Endometrium (tissue), 2 donors: ENCODE data around the gene SNRPB2.
A peak's percentile ranks its signal among the peaks of the same experiment; 100 is the strongest.

Experiments
- FAIRE-seq: peaks from 2 replicates; lab custom pipeline; 2012; peaks lifted over from hg19 to GRCh38; lab: Jason Lieb, UNC
- donor health status: control.
- donor health status: control.

The SNRPB2 gene

DNA sequence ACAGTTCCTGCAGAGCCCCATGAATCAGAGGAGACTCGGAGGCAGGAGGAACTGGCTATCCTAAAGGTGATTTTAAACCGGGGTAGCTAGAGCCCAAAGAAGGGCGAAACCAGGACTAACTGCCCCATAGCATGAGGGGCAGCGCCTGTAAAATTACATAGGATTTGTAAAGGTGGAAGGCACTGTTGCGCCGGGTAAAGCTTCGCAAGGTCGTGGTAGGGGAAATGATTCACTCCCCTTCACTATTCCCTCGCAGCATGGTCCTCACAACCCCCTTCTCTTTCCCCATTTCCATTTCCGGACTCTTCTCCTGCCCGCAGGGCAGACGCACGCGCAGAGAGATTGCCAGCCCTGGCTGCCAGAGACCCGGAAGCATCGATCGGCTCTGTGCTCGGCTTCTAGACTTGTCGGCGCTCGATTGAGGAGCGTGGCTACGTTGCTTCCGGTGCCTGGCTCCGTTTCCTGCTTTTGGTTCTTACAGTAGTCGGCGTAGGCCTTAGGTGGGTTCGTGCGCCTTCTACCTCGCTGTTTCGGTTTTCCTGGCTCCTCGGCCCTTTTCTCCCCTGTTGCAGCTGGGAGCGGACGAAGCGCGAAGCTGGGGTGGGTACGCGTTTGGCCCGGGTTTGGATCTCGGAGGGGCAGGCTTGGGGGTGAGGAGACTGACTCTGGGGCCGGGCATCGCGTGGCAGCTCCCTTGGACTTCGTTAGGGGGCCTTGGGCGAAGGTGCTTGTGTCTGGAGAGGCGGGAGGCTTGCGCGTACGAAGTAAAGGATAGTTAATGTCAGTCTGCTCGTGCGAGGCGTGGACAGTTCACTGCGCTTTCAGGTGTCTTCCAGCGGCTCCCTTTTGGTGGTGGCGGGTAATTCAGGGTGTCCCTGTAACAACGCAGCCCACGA, at the start of gene SNRPB2:
SNRPB2 (plus strand) TSS at position 462 of the 896 bp plus-strand sequence. CDS start 1,677 bp downstream, outside the sequence.
- FAIRE-seq: peak; percentile 84

DNA sequence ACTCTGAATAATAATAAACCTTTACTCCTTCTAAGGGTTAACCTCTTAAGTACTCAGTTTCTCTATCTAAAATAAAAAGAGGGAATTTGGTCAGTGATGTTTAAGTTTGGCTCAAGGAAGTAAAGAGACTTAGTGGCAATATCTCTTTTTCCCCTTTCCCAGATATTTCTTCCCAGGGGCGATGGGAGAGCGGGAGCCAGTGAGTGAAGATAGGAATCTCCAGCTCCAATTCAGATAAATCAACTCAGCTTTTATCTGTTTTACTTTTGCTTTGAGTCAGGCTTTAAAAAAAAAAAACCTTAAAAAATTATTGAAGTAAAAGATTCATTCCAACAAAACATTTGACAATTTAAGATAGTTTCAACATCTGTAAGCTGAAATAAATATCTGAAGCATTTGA, 45.4 kb upstream of the SNRPB2 start:
- no peak for FAIRE-seq

DNA sequence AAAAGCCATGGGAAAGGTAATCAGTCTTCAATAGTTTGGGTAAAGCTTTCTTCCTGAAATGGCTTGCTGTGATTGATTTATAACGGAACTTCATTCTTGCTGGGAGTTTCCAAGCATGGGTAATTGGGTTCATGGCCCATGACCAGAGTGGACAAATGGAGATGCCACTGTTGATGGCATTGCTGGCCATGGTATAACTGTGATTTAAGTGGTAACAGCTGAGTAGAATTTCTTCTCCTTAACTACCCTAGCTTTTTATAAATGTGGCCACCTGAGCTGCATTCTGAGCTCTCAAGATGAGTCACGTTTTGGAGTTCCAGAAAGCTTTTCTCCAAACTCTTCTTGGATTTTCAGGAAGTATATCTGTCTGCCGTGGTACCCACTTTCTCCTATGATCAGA, 39.9 kb upstream of the SNRPB2 start:
- FAIRE-seq: no peak

DNA sequence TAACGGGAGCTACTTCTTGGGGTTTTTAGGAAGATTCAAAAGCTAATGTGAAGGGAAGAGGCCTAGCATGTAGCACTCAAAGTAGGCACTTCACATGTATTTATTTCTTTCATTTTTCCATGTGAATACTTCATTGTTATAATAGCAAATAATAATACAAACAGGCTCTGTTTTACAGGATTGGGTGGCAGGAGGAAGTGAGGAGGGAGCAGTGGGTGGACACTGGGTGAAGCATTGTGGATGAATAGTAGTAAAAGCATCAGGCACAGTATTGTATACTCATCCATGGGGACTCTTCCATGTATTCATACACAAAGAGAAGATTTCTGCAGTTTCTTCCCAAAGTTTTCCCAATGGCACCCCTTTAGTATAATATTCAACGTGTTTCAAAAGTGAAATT, 38.4 kb upstream of the SNRPB2 start:
- no peak for FAIRE-seq

DNA sequence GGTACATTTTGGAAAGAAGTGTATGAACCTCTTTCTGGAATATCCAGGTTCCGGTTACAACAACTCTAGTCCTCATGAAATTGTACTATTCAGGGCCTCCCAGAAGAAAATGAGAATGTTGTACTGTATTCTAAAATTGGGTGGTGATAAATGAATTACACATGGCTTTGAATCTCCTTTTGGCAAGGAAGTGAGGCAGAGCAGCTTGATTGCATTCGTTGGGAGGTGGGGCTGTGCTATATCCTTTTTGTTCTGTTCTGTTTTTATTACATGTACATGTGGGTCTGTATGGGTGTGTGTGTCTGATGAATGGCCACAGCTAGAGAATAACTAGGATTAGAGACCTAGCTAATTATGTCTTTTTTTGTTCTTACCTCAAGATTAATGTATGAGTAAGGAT, 37.8 kb upstream of the SNRPB2 start:
- FAIRE-seq: no peak

DNA sequence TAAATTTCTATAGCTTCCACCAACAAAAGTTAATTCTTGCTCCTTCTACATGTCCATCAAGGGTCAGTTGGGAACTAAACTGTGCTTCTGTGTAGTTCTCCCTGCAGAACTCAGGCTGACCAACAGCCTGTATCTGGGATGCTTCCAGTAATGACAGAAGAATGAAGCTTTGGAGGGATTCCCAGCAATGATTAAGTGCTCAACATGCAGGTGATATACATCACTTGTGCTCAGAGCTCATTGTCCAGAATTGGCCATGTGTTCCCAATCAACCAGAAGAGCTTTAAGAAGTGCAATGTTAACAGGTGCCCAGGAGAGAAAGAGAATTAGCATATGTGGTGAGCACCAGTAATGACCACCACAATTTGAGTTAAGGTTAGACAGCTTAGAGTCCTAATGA, 37.4 kb upstream of the SNRPB2 start:
- FAIRE-seq: no peak

DNA sequence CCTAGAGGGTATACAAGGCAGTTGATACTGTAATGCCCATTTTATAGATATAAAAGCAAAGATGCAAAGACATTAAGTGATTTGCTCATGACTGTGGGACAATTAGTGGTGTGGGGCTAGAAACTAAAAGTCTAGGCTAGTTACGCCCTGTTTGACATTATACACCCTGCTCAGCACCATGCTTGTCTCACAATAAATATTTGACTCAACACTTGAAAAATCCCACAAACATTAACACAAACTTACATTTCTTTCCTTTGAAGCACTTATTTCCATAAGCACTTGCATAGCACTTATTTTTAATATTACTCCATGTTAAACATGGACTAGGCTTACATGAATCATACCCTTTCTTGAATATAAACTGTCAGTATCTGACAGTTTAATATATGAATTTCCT, 36.5 kb upstream of the SNRPB2 start:
- FAIRE-seq: no peak

DNA sequence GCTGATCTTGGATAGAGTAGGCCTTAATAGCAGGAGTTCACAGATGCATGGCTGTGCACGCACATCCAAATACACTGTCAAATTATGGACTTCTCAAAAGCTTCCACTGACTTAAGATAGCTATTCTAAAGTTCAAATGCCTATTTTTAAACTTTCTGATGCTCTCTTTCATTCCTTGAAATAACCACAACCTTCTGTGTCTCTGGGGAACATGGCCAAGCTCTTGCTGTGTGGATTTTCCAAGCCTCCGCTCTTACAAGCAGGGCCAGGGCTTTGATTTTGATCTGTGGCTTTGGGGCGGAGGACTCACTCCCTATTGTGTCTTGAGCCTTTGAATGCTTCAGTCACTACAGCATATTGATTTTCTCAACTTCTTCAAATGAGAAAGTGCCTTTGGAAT, 35.7 kb upstream of the SNRPB2 start:
- FAIRE-seq: no peak

DNA sequence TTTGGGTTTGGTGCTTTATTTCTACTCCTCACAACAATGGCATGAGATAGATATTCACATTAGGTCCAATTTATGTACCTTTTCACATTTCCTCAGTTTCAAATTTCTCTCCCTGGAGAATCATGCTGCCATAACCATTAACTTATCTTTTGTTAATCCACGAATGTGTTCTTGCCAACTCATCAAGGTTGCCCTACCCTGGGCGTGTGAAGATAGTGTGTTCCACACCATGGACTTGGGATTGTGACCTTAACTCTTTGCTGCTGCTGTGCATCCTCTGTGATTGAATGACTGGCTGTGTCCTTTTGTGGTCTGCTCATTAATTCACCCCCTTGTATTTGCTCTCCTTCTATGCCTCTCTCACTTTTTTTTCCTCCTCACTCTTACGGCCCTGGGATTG, 34.2 kb upstream of the SNRPB2 start:
- no peak for FAIRE-seq

DNA sequence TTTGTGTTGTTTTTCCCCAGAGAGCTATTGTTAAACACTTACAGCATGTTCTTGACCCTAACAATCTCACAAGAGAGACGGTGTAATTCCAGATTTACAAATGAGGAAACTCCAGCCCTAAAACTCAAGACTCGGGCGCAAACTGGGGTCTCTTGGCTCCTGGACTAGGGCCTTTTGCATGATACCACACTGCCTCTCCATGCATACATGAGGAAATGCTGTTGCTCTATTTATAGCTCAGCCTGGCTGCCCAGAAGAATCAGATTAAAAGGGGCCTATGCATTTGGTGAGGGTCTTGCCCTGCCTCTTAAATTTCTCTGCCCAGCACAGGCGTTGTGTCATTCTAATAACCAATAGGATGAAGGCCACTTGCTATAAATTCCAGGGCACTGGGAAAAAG, 30.5 kb upstream of the SNRPB2 start:
- no peak for FAIRE-seq

DNA sequence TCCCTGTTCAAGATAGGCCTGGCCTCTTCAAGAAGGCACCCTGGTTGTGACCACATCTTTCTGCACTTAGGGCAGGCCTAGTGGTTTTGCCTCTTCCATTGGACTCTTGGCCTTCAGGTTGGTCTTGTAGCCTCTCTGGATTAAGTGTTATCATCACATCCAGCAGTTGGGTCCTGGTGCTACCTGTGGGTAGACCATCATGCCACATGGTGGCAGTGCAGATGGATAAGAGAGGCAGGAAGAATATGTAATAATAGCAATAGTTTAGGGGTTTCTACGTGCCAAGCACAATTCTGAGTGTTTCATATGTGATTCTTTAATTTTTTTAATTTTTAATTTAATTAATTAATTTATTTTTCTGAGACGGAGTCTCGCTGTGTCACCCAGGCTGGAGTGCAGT, 28.5 kb upstream of the SNRPB2 start:
- FAIRE-seq: no peak

DNA sequence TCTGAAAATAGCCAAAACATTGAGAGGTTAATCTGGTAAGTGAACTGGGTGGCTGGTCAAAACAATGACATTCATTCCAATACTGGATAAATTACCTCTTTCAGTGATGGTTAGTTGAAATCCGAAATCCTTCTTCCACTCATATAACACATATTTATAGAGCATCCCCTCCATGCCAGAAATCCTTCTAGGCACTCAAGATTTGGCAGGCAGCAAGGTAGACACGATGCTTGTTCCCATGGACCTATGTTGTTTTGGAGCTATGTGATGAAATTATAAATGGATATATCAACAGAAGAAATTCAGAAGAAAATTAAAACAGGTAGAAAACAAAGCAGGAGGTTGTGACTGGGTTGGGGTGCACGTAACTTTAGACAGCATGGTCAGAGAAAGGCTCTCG, 26.3 kb upstream of the SNRPB2 start:
- no peak for FAIRE-seq

DNA sequence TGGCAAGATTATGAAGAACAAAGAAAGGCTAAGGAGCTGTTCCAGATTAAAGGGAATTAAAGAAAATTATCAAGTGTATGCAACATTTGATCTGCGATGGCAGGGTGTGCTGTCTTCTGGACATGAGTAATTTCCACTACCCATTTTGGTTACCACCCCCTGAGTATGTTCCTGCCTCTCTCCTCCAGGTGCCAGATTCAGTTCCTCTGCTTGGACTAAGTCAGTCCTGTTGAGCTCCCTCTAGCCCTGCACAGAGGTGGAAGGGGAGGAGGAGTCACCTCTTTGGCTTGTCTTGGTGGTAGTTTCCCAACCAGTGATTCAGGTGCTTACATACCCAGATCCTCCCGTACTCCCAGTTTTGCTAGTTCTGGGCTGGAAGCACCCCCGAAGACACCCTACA, 22.2 kb upstream of the SNRPB2 start:
- no peak for FAIRE-seq

DNA sequence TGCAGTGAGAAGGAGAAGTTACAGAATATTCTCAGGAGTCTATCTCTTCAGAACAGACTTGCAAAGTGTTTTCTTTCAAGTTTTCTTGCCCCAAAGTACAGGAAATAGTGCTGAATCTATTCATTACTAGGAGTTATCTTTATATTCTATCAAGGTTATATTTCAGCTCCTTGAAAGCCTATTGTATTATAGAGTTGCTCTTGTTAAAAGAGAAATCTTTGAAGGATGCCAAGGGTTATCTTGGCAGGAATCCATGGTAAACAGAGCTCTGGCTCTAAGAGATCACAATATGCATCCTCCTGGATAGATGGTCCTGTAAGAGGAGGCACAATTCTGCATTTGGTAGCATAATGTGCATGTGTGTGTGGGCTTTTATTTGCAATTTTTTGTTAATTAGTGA, 21.2 kb upstream of the SNRPB2 start:
- no peak for FAIRE-seq

DNA sequence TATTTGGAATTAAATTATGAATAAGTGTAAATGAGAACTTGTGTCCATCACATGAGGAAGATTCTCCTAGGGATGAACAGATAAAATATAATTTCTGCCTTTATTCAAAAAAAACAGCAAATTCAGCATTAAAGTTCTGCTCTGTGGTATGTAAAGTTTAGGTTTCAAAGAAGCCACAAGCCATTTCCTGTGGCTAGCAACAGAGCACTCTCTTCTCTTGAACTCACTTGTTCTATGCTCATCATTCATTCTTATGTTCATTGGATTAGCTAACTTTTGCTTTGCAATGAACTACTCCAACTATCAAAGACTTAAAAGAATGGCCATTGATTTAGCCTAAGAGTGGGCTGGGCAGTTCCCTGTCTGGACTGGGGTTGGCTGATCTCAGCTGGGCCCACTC, 20.8 kb upstream of the SNRPB2 start:
- FAIRE-seq: no peak

DNA sequence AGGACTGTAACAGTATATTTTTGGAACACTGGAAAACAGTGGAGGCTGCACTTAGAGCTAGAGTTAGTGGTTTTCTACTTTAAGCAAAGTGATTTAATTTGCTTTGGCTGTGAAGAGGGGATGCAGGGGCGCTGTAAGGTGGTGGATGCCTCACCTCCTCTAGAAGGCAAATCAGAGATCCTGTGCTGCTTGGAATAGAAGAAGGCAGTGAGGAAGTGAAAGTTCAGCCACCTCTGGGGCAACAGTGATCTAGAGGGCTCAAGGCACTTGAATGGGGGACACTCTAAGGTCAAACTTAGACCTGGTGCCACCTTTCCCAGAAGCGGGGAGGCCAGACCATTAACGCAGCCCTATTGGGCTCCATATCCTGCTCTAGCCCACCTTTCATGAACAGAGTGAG, 19.0 kb upstream of the SNRPB2 start:
- no peak for FAIRE-seq

DNA sequence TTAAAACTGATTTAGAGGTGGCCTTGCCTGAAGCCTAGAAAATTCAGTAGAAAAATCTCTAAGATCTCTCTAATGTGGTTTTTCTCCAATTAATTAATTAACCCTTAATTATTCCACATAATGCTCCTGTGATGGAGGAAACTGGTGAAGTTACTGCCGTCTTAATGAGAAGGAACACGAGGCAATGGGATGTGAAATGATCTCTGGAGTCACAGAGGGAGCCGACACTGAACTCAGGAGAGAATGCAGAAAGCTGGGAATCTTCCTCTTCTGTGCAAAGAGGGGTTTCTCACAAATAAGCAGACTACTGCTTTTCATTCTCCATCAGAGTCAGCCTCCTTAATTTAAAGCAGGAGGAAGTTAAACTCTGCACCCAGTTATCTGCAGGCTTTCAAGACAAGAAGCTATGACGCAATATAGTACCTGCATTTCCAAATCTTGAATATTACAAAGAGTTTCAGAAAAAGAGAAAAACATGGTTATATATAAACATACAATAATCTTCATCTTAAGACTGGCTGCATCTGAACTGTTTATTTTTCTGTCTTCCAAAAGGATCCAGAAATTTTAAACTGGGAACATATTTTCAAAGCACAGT, 18.1 kb upstream of the SNRPB2 start:
- no peak for FAIRE-seq

DNA sequence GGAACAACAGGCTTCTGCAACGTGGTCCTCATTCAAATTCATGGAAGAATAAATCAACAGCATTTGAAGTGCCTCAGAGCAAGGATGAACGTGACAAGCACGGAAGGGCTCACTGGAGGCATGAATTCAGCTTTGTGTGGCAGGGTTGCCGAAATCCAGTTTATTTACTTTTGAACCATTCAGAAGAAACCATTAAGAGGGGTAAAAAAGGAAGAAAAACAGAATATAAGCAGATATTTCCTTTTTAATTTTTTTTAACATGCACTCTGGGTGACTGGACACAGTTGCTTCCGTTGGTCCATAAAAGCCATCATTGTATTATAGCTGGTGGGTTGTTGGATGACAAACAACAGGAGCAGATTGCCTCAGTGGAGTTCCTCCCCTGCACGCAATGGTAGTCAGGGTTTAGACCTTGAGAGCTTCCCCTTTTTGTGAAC, 17.3 kb upstream of the SNRPB2 start:
- FAIRE-seq: no peak

DNA sequence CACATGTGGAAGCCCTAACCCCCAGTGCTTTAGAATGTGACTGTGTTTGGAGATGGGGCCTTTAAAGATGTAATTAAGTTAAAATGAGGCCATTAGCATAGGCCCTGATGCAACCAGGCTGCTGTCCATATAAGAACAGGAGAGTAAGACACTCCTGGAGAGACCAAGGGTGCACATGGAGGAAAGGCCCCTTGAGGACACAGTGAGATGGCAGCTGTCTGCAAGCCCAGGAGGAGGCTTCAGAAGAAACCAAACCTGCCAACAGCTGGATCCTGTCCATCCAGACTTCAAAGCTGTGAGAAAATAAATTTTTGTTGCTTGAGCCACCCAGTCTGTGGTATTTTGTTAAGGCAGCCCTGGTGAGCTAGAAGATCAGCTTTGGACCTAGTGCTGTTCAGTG, 16.8 kb upstream of the SNRPB2 start:
- no peak for FAIRE-seq

DNA sequence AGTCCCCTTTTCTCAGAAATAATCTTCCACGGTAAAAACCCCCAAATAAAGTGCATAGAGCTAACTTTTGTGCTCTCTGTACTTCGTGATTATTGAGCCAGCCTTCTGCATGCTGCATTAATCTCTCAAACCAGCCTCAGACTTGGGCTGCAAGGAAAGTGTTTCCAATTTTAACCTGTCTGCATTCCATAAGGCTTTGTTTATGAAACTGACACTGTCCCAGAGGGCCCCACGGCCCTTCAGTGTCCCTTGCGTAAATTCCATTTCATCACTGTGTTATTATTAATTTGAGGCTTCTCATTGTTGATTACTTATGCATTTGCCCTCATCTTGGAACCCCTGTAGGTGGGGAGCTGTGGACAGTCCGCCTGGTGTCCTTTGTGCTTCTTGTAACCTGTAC, 15.6 kb upstream of the SNRPB2 start:
- no peak for FAIRE-seq

DNA sequence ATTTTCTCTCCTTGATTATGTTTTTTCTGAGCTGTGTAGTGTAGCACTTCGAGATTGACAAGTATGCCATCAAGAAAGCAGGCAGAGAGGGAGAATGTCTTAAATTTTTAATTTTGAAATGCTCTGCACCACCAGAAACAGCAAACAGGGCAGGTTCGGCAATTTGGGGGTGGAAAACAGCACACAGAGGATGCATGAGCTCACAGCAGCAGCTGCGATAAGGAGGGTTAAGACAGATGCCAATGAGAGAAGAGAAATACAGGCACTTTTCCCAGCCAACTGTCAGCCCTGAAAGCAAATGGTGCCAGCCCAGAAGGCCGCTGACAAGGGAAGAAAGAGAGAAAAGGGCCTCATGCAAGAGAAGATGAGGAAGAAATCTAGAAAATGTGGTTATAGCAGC, 15.1 kb upstream of the SNRPB2 start:
- FAIRE-seq: no peak

DNA sequence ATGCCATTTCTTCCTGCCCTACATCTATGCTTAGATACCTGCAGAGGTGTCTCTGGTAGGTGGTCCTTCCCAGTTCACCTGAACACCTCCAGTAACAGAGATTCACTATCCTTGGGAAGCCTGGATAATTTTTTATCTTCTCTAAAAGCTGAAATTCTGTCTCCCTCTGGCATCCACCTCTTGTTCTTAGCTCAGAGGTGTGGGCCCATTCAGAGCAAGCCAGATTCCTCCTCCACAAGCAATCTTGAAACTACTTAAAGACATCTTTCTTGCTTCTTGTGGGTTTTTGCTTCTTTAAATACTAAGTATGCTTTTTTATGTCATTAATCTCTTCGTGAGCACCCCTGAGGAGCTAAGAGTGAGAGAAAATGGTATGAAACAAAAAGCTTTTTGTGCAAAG, 10.4 kb upstream of the SNRPB2 start:
- no peak for FAIRE-seq

DNA sequence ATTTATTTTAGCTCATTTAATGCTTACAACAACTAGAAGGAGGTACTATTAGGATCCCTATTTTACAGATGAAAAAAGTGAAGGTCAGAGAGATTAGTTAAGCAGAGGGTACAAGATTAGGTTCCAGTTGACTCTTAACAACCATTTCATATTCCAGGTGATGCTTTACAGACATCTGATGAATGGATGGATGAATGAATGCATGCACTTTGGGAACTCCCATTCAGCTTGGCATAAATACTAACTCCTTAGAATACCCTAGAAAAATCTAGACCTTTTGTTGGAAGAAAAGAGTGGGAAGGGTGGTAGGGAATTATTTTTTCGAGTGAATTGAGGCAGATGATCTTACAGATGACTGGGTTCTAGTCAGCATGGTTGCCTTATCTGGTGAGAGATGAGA, 746 bp upstream of the SNRPB2 start:
- no peak for FAIRE-seq
